ENCODE results near the gene BMP6.

BMP6 gene

GRCh38 chr6:7725849-7726415 lies at the start of gene BMP6:
Gene BMP6 (plus strand): TSS chr6:7726099. CDS start chr6:7726956, 857 bp downstream.
- Histone ChIP-seq H3K4me1 (ENCODE audit: control insufficient read depth, insufficient read depth, low read length) (peaks cover 8% of the 10 kb centered on the region), H3K27me3 (ENCODE audit: control insufficient read depth, insufficient read depth, low read length) (peaks cover 79% of the 10 kb centered on the region), H3K36me3 (ENCODE audit: control insufficient read depth, insufficient read depth, low read length) (no peaks in the 10 kb centered on the region), H3K4me3 (ENCODE audit: low read depth, low read length) (peak within 1 kb of the TSS; percentile 70), H3K9ac (ENCODE audit: low read depth, low read length) (no peak within 1 kb of the TSS), H3K9me3 (ENCODE audit: control insufficient read depth, insufficient read depth, low read length) (no peaks in the 10 kb centered on the region)

DNA sequence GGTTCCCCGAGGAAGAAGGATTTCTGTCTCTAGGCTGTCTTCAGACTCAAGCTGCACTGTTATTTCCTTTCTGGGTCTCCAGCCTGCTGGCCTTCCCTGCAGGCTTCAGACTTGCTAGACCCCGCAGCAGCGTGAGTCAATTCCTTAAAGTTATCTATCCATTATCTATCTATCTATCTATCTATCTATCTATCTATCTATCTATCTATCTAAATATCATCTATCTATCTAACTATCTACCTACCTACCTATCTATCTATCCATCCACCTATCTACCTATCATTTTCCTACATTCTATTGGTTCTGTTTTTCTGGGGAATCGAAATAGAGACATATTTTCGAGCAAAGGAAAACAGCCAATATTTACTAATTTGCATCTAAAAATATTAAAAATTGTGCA lies 48.7 kb upstream of the BMP6 start:
- peaks cover 17% of the 10 kb centered on the region for H3K4me1 ChIP-seq (ENCODE audit: control insufficient read depth, insufficient read depth, low read length)
- no peaks in the 10 kb centered on the region for H3K36me3 ChIP-seq (ENCODE audit: control insufficient read depth, insufficient read depth, low read length)
- no peak overlapping the region for H3K9ac ChIP-seq (ENCODE audit: low read depth, low read length)
- no peaks in the 10 kb centered on the region for H3K9me3 ChIP-seq (ENCODE audit: control insufficient read depth, insufficient read depth, low read length)
- no peak overlapping the region for H3K4me3 ChIP-seq (ENCODE audit: low read depth, low read length)
- no peaks in the 10 kb centered on the region for H3K27me3 ChIP-seq (ENCODE audit: control insufficient read depth, insufficient read depth, low read length)

DNA sequence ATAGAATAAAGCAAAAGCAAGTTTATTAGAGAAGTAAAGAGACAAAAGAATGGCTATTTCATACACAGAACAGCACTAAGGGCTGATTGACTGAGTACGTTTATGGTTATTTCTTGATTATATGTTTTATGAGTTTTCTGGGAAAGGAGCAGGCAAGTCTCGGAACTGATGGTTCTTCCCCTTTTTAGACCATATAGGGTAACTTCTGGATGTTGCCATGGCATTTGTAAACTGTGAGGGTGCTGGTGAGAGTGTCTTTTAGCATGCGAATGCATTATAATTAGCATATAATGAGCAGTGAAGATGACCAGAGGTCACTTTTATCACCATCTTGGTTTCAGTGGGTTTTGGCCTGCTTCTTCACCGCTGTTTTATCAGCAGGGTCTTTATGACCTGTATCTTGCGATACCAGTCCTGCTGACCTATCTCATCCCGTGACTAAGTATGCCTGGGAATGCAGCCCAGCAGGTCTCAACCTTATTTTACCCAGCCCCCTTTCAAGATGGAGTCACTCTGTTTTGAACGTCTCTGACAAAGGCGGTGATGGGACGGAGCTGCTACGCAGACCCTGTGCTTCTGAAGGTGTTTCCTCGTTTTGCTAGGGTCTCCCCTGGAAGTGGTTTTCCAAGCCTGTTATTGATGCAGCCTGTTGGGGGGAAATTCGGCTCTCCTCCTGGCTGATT lies 45.4 kb upstream of the BMP6 start:
- Histone ChIP-seq H3K9me3 (ENCODE audit: control insufficient read depth, insufficient read depth, low read length) (no peaks in the 10 kb centered on the region), H3K4me1 (ENCODE audit: control insufficient read depth, insufficient read depth, low read length) (peaks cover 23% of the 10 kb centered on the region), H3K27me3 (ENCODE audit: control insufficient read depth, insufficient read depth, low read length) (peaks cover 4% of the 10 kb centered on the region), H3K9ac (ENCODE audit: low read depth, low read length) (no peak overlapping the region), H3K4me3 (ENCODE audit: low read depth, low read length) (no peak overlapping the region), H3K36me3 (ENCODE audit: control insufficient read depth, insufficient read depth, low read length) (no peaks in the 10 kb centered on the region)

- Histone ChIP-seq H3K36me3 (ENCODE audit: control insufficient read depth, insufficient read depth, low read length) (no peaks in the 10 kb centered on the region), H3K9me3 (ENCODE audit: control insufficient read depth, insufficient read depth, low read length) (no peaks in the 10 kb centered on the region), H3K4me3 (ENCODE audit: low read depth, low read length) (no peak overlapping the region), H3K27me3 (ENCODE audit: control insufficient read depth, insufficient read depth, low read length) (peaks cover 4% of the 10 kb centered on the region), H3K4me1 (ENCODE audit: control insufficient read depth, insufficient read depth, low read length) (peaks cover 23% of the 10 kb centered on the region), H3K9ac (ENCODE audit: low read depth, low read length) (no peak overlapping the region)
Observed at GRCh38 chr6:7681449-7681848, 44.5 kb upstream of the BMP6 start.

DNA sequence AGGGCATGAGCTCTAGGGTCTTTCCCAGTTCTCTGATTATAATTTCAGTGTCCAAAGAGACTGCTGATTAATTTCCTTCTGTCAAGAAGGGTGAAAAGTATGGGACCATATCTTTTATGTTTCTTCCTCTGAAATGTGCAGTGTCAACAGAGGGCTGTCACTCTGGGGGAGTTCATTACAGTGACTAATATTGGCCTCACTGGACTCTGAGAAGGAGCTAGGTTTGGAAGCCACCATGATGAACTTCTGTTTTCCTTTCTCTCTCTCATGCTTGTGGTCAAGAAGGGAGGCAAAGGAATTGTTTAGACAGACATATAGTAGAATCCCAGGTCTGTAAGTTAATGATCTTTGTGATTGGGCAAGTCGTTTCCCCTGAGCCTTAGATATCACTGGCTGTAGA lies 41.8 kb upstream of the BMP6 start:
- Histone ChIP-seq H3K9me3 (ENCODE audit: control insufficient read depth, insufficient read depth, low read length) (no peaks in the 10 kb centered on the region), H3K27me3 (ENCODE audit: control insufficient read depth, insufficient read depth, low read length) (peaks cover 4% of the 10 kb centered on the region)

GRCh38 chr6:7684843-7685242 lies 41.1 kb upstream of the BMP6 start:
- no peaks in the 10 kb centered on the region for H3K36me3 ChIP-seq (ENCODE audit: control insufficient read depth, insufficient read depth, low read length)
- peaks cover 4% of the 10 kb centered on the region for H3K27me3 ChIP-seq (ENCODE audit: control insufficient read depth, insufficient read depth, low read length)
- H3K9ac ChIP-seq (ENCODE audit: low read depth, low read length), result no peak overlapping the region
- no peaks in the 10 kb centered on the region for H3K9me3 ChIP-seq (ENCODE audit: control insufficient read depth, insufficient read depth, low read length)
- no peak overlapping the region for H3K4me3 ChIP-seq (ENCODE audit: low read depth, low read length)
- peaks cover 22% of the 10 kb centered on the region for H3K4me1 ChIP-seq (ENCODE audit: control insufficient read depth, insufficient read depth, low read length)

More for the DNA sequence above, 41.8 kb upstream of the BMP6 start:
- no peaks in the 10 kb centered on the region for H3K36me3 ChIP-seq (ENCODE audit: control insufficient read depth, insufficient read depth, low read length)
- no peak overlapping the region for H3K9ac ChIP-seq (ENCODE audit: low read depth, low read length)
- H3K4me3 ChIP-seq (ENCODE audit: low read depth, low read length), result no peak overlapping the region
- H3K4me1 ChIP-seq (ENCODE audit: control insufficient read depth, insufficient read depth, low read length), result peaks cover 23% of the 10 kb centered on the region

DNA sequence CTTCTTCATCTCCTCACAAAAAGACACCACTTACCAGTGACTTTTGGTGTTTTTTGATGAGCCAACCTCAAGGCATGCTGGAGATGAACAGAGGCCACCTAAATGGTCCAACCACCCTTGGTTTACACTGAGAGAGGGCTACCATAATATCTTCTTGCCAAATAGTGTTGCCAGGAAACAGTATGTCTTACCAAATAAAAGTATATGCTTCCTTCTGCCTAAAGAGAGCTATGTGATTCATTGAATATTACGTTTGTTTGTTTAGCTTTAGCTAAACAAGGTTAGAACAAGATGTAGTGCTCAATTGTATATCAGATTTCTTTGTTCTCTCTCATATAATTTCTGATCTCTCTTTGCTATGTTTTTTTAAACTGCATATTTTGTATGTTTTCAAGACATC lies 40.6 kb upstream of the BMP6 start:
- H3K27me3 ChIP-seq (ENCODE audit: control insufficient read depth, insufficient read depth, low read length), result peaks cover 4% of the 10 kb centered on the region
- no peak overlapping the region for H3K4me3 ChIP-seq (ENCODE audit: low read depth, low read length)
- peaks cover 18% of the 10 kb centered on the region for H3K4me1 ChIP-seq (ENCODE audit: control insufficient read depth, insufficient read depth, low read length)
- no peak overlapping the region for H3K9ac ChIP-seq (ENCODE audit: low read depth, low read length)
- H3K36me3 ChIP-seq (ENCODE audit: control insufficient read depth, insufficient read depth, low read length), result no peaks in the 10 kb centered on the region
- no peaks in the 10 kb centered on the region for H3K9me3 ChIP-seq (ENCODE audit: control insufficient read depth, insufficient read depth, low read length)

DNA sequence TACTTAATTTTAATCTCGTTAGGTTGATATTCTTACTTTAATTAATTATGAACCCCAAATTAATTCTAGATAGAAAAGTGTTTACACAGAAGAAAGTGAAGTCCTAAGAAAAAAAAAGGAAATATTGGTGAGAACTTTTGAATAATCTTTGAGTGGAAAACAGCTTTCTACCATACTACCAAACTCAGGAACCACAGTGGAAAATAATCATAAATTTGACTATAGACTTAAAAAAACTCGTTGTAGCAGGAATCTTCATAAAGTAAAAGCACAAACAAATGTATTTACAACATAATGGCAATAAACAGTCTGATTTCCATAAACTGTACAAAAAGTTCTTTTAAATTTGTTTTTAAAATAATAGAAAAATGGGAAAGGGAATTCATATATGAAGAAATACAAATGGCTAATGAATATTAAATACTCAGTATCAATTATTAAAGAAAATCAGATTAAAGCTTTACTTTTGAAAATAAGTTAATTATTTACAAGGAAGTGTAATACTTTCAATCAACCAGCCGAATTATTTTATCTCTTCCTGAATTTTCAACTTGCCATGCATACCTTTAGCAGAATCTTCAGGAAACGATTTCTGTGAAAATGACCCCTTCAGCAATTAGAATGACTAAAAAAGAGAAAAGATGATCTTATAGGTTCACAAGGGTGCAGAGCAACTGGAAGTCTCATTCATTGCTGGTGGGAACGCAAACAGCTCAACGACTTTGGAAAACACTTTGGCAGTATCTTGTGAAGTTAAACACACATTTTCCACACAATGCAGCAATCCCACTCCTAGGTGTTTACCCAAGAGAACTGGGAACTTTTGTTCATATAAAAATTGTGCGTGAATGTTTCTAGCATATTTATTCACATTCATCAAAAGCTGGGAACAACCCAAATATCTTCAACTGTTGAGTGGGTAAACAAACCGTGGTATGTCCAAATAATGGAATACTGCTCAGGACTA lies 38.5 kb upstream of the BMP6 start:
- Histone ChIP-seq H3K27me3 (ENCODE audit: control insufficient read depth, insufficient read depth, low read length) (peaks cover 4% of the 10 kb centered on the region), H3K36me3 (ENCODE audit: control insufficient read depth, insufficient read depth, low read length) (no peaks in the 10 kb centered on the region), H3K4me1 (ENCODE audit: control insufficient read depth, insufficient read depth, low read length) (peaks cover 17% of the 10 kb centered on the region), H3K4me3 (ENCODE audit: low read depth, low read length) (no peak overlapping the region), H3K9ac (ENCODE audit: low read depth, low read length) (no peak overlapping the region), H3K9me3 (ENCODE audit: control insufficient read depth, insufficient read depth, low read length) (no peaks in the 10 kb centered on the region)

GRCh38 chr6:7691021-7691420 lies 34.9 kb upstream of the BMP6 start:
- no peaks in the 10 kb centered on the region for H3K9me3 ChIP-seq (ENCODE audit: control insufficient read depth, insufficient read depth, low read length)
- no peak overlapping the region for H3K9ac ChIP-seq (ENCODE audit: low read depth, low read length)
- H3K36me3 ChIP-seq (ENCODE audit: control insufficient read depth, insufficient read depth, low read length), result no peaks in the 10 kb centered on the region
- H3K27me3 ChIP-seq (ENCODE audit: control insufficient read depth, insufficient read depth, low read length), result no peaks in the 10 kb centered on the region
- no peak overlapping the region for H3K4me3 ChIP-seq (ENCODE audit: low read depth, low read length)
- H3K4me1 ChIP-seq (ENCODE audit: control insufficient read depth, insufficient read depth, low read length), result peaks cover 7% of the 10 kb centered on the region

GRCh38 chr6:7691675-7692452 lies 34.0 kb upstream of the BMP6 start:
- Histone ChIP-seq H3K9ac (ENCODE audit: low read depth, low read length) (no peak overlapping the region), H3K4me3 (ENCODE audit: low read depth, low read length) (no peak overlapping the region), H3K9me3 (ENCODE audit: control insufficient read depth, insufficient read depth, low read length) (no peaks in the 10 kb centered on the region), H3K27me3 (ENCODE audit: control insufficient read depth, insufficient read depth, low read length) (no peaks in the 10 kb centered on the region), H3K4me1 (ENCODE audit: control insufficient read depth, insufficient read depth, low read length) (peaks cover 7% of the 10 kb centered on the region), H3K36me3 (ENCODE audit: control insufficient read depth, insufficient read depth, low read length) (no peaks in the 10 kb centered on the region)

GRCh38 chr6:7692453-7692784 lies 33.5 kb upstream of the BMP6 start:
- H3K9me3 ChIP-seq (ENCODE audit: control insufficient read depth, insufficient read depth, low read length), result no peaks in the 10 kb centered on the region
- H3K4me3 ChIP-seq (ENCODE audit: low read depth, low read length), result no peak overlapping the region
- no peak overlapping the region for H3K9ac ChIP-seq (ENCODE audit: low read depth, low read length)
- no peaks in the 10 kb centered on the region for H3K36me3 ChIP-seq (ENCODE audit: control insufficient read depth, insufficient read depth, low read length)
- no peaks in the 10 kb centered on the region for H3K27me3 ChIP-seq (ENCODE audit: control insufficient read depth, insufficient read depth, low read length)
- H3K4me1 ChIP-seq (ENCODE audit: control insufficient read depth, insufficient read depth, low read length), result peaks cover 7% of the 10 kb centered on the region

All from iPS-15b (cell line).